Psoas muscle (tissue), 8 donors: ENCODE results near the gene MTHFD2L. TPM values are rescaled to one million over a fixed set of nuclear protein-coding genes. Genes with fewer than 3 reads are reported as not detected.
"Not testable (repeated sequence)": the region's sequence is repeated elsewhere in the genome, so short reads cannot be mapped to it uniquely, and the experiment has no call there.

Experiments used
- ATAC-seq, 4 donors: fragments of 200-7000 bp; cut with Tn5 transposase; one replicate each; pipeline ENCODE4 v1.9.1; 2020; ENCODE audit warnings: moderate library complexity in 3 of 4, mild to moderate bottlenecking in 2 of 4
- DNase-seq, 2 donors: peaks; one replicate each; pipeline ENCODE4 v3.0.0-alpha.2; 2020
- H3K27ac ChIP-seq: fragments of 200-600 bp; one replicate; pipeline ENCODE4 v1.8.0; 2022
- H3K27me3 ChIP-seq, 3 donors: fragments of 200-600 bp in 1 of 3; one replicate each; pipeline versions ENCODE4 v1.6.1 to v1.8.0; 2013 to 2022; ENCODE audit warnings: low read length in 2 of 3, mild to moderate bottlenecking in 2 of 3, moderate library complexity in 1 of 3; ENCODE audit not compliant: insufficient read depth in 3 of 3
- H3K36me3 ChIP-seq, 2 donors: fragments of 200-600 bp in 1 of 2; one replicate each; pipeline versions ENCODE4 v1.6.1 to v1.8.0; 2013 to 2022; ENCODE audit warnings: low read depth in 1 of 2, mild to moderate bottlenecking in 1 of 2, moderate library complexity in 1 of 2; ENCODE audit not compliant: insufficient read depth in 1 of 2
- H3K4me1 ChIP-seq: fragments of 200-600 bp; one replicate; pipeline ENCODE4 v1.8.0; 2022
- H3K4me3 ChIP-seq: fragments of 200-600 bp; one replicate; pipeline ENCODE4 v1.8.0; 2022; ENCODE audit warnings: mild to moderate bottlenecking
- H3K9me3 ChIP-seq: fragments of 200-600 bp; one replicate; pipeline ENCODE4 v1.8.0; 2022
- WGBS, 3 donors: extraction: QIAGEN DNeasy Blood & Tissue Kit; methylation state at CpG; one replicate each; pipeline versions ENCODE4 v1.1.6 to v1.1.7; 2013; 5-methylcytosine and 5-hydroxymethylcytosine counted together
- intact Hi-C, 2 donors: fragments of 100-400 bp; cut with DNase I; formaldehyde crosslinking; loops; one replicate each; pipeline versions ENCODE4 v1.11.0 to v1.14.2; 2022
- polyA plus RNA-seq, 3 donors: library from polyadenylated mRNA; stranded (reverse); fragments of 200-250 nt; gene quantifications; one replicate each; pipeline ENCODE4 v1.2.3, GENCODE V29; 2013
- total RNA-seq, 4 donors: library from RNA; stranded (reverse); fragmentation: NEBNext Ultra II Directional in 2 of 4; extraction: Animal tissue kit (Norgen Biotek cat#: 25700) in 2 of 4; gene quantifications; one replicate each; pipeline versions ENCODE4 v1.2.1 to v1.2.4, GENCODE V29; 2021 to 2023
- TF ChIP-seq, protein P1 (sequence below): fragments of 200-600 bp; IDR thresholded peaks from one replicate; pipeline ENCODE4 v1.8.0; 2022; ENCODE audit warnings: antibody characterized with exemption
- donor health status: healthy with polysubstance abuse.
- donor health status: DM: no; HTN: no; CAD: no; lungs with moderate emphysema.
- donor health status: Bipolar disorder and iron deficiency.
- donor health status: healthy.
- donor health status: DM: yes; HTN: yes; CAD: no.
- donor health status: DM: no; HTN: no; CAD: no.
- donor health status: DM: no; HTN: no; CAD: no.
- donor health status: DM: yes; HTN: yes; CAD: no.

Gene MTHFD2L
- total and polyA plus RNA-seq, 7 donors = 4.3 to 11.6 (median 9.0) TPM

DNA sequence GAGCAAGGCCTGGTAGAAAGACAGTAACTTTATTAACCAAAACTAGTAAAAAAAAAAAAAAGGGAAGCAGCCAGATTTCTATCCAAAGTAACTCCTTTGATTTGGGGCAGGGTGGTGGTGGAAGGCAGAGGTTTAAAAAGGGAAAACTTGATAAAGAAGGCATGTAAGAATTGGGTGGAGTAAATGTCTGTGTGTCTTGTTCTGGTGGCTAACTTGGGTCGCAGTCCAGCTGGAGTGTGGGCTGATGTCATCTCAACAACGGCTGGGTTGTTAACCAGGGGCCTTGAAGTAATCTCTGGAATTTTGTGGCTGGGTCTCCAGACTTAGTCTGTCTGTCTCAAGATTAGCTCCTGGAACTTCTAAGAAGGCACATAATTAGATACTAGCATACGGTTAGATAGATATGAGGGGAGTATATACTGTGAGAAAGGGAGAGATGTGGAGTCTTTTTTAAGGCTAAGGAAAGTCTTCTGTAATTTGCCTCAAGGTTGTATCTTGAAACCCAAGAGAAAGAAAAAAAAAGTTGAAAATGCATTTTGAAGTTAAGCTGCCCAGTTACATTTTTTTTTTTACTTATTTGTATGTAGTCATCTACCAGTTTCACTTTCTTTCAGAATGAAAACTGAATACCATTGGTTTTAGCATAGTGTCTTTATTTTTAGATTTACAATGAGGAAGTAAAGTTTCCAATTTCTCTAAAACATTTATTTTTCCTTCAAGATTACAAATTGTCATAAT, 48.3 kb downstream of the MTHFD2L start:
- no peak overlapping the region for H3K27ac ChIP-seq
- DNase-seq = no peak

DNA sequence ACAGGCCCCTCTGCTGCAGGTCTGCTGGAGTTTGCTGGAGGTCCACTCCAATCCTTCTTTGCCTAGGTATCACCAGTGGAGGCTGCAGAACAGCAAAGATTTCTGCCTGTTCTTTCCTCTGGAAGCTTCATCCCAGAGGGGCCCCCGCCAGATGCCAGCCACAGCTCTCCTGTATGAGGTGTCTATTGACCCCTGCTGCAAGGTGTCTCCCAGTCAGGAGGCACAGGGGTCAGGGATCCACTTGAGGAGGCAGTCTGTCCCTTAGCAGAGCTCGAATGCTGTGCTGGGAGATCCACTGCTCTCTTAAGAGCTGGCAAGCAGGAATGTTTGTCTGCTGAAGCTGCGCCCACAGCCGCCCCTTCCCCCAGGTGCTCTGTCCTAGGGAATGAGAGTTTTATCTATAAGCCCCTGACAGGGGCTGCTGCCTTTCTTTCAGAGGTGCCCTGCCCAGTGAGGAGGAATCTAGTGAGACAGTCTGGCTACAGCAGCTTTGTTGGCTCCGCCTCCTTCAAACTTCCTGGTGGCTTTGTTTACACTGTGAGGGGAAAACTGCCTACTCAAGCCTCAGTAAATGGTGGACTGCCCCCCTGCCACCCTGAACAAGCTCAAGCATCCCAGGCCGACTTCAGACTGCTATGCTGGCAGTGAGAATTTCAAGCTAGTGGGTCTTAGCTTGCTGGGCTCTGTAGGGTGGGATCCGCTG, 56.7 kb downstream of the MTHFD2L start:
- DNase-seq, intact Hi-C loops: not testable (repeated sequence)
- WGBS, 3 donors = 84 to 88% (median 87%) methylated on average over 7 of the region's 7 CpGs

More for the DNA sequence above, 48.3 kb downstream of the MTHFD2L start:
- H3K27me3 ChIP-seq = no peaks in the 10 kb centered on the region
- no peaks in the 10 kb centered on the region for H3K4me1 ChIP-seq
- no peaks in the 10 kb centered on the region for H3K9me3 ChIP-seq
- TF ChIP-seq, protein P1, sequence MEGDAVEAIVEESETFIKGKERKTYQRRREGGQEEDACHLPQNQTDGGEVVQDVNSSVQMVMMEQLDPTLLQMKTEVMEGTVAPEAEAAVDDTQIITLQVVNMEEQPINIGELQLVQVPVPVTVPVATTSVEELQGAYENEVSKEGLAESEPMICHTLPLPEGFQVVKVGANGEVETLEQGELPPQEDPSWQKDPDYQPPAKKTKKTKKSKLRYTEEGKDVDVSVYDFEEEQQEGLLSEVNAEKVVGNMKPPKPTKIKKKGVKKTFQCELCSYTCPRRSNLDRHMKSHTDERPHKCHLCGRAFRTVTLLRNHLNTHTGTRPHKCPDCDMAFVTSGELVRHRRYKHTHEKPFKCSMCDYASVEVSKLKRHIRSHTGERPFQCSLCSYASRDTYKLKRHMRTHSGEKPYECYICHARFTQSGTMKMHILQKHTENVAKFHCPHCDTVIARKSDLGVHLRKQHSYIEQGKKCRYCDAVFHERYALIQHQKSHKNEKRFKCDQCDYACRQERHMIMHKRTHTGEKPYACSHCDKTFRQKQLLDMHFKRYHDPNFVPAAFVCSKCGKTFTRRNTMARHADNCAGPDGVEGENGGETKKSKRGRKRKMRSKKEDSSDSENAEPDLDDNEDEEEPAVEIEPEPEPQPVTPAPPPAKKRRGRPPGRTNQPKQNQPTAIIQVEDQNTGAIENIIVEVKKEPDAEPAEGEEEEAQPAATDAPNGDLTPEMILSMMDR = no peak
- H3K36me3 ChIP-seq = peaks cover 0 to 19% of the 10 kb centered on the region in 2 donors
- H3K4me3 ChIP-seq = no peak overlapping the region
- intact Hi-C loops = no loop called here
- WGBS, 3 donors = 30 to 44% (median 44%) methylated on average over 3 of the region's 3 CpGs
- ATAC-seq = no peak

GRCh38 chr4:74215236-74215635, 57.3 kb downstream of the MTHFD2L start:
- H3K27ac ChIP-seq, H3K4me3 ChIP-seq, H3K9me3 ChIP-seq, H3K4me1 ChIP-seq, H3K36me3 ChIP-seq, H3K27me3 ChIP-seq, ATAC-seq, intact Hi-C loops, DNase-seq: not testable (repeated sequence)
- 93 to 96% (median 95%) methylated on average over 7 of the region's 7 CpGs for WGBS, 3 donors

More for the DNA sequence above, 56.7 kb downstream of the MTHFD2L start:
- H3K4me3 ChIP-seq, H3K27ac ChIP-seq, ATAC-seq, H3K9me3 ChIP-seq, H3K4me1 ChIP-seq, H3K36me3 ChIP-seq, H3K27me3 ChIP-seq: not testable (repeated sequence)

GRCh38 chr4:74217365-74217764, 59.4 kb downstream of the MTHFD2L start:
- intact Hi-C loops = no loop called here
- TF ChIP-seq, protein P1 = no peak
- ATAC-seq (no peak), DNase-seq (no peak)
- H3K27me3 ChIP-seq = no peaks in the 10 kb centered on the region
- H3K4me3 ChIP-seq = no peak overlapping the region
- H3K36me3 ChIP-seq = no peaks in the 10 kb centered on the region
- WGBS, 3 donors = 72 to 83% (median 76%) methylated on average over 3 of the region's 3 CpGs
- no peaks in the 10 kb centered on the region for H3K4me1 ChIP-seq
- H3K9me3 ChIP-seq = peaks cover 3% of the 10 kb centered on the region
- H3K27ac ChIP-seq = no peak overlapping the region

DNA sequence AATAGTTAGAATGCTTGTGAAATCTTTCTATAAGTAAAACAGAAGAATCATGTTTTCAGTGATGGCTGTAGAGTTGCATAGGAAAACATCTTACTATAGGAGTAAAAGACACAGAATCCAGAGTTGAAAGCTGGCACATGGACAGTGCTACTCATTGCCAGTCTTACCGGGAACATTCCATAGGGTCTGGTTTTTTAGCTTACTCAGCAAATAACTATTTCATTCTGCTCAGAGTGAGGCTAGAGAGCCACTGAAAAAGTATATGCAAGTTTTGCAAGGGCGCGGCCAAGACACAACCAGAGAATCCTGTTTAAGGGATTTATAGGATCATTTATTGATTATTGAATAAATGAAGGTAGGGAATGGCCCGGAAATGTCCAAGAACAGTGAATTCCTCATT, 60.3 kb downstream of the MTHFD2L start:
- TF ChIP-seq, protein P1 = no peak
- no peak overlapping the region for H3K4me3 ChIP-seq
- no peak overlapping the region for H3K27ac ChIP-seq
- ATAC-seq (no peak), DNase-seq (no peak)
- 81 to 86% (median 82%) methylated on average over 4 of the region's 4 CpGs for WGBS, 3 donors
- no peaks in the 10 kb centered on the region for H3K9me3 ChIP-seq
- intact Hi-C loops = no loop called here
- no peaks in the 10 kb centered on the region for H3K27me3 ChIP-seq
- no peaks in the 10 kb centered on the region for H3K4me1 ChIP-seq
- H3K36me3 ChIP-seq = no peaks in the 10 kb centered on the region
